HepG2 (cell line): ENCODE data around the gene FRRS1. TPM values are rescaled to one million over a fixed set of nuclear protein-coding genes. Genes with fewer than 3 reads are reported as not detected.

Source experiments
- ATAC-seq: fragments of 200-7000 bp; cut with Tn5 transposase; 3 replicates; pipeline ENCODE4 v1.9.1; 2020; ENCODE audit warnings: mild to moderate bottlenecking, moderate library complexity
- BruUV-seq: library from RNA; stranded (reverse); fragments of 400-500 nt; replicated peaks from 2 replicates; lab custom pipeline; 2021; lab: Mats Ljungman, UMichigan
- CTCF ChIA-PET: fragments of 300-600 bp; formaldehyde crosslinking; extraction: SDS; loops from one replicate; lab custom pipeline; 2021; ENCODE audit warnings: low total read pairs, inconsistent platforms, low intra/inter-chr PET ratio; lab: Yijun Ruan, JAX
- POLR2A ChIA-PET: fragments of 350-600 bp; sonication (Branson Sonifier 250); formaldehyde crosslinking; loops from one replicate; lab custom pipeline; 2020; ENCODE audit warnings: antibody characterized with exemption, inconsistent platforms; lab: Yijun Ruan, JAX
- DNase-seq: peaks from one replicate; pipeline ENCODE4 v3.0.0-alpha.2; 2015; ENCODE audit warnings: low spot score
- FAIRE-seq: peaks from 3 replicates; lab custom pipeline; 2011; peaks lifted over from hg19 to GRCh38; lab: Jason Lieb, UNC
- H2AFZ ChIP-seq: one replicate; pipeline ENCODE4 v1.6.1; 2011; ENCODE audit warnings: low read length, inconsistent platforms
- H3K27ac ChIP-seq: fragments of 300-600 bp; 3 replicates; pipeline ENCODE4 v1.8.0; 2011; ENCODE audit warnings: mixed run types, mild to moderate bottlenecking, mixed read lengths, low read length, inconsistent platforms; ENCODE audit not compliant: insufficient read depth; ENCODE audit errors: extremely low read length
- H3K27me3 ChIP-seq, 2 experiments: fragments of 200-600 bp in 1 of 2; 2 replicates in 1 of 2; 3 replicates in 1 of 2; pipeline versions ENCODE4 v1.6.0 to v1.8.0; 2011; ENCODE audit warnings: low read length in 2 of 2, mild to moderate bottlenecking in 2 of 2, moderate library complexity in 2 of 2, inconsistent platforms in 1 of 2; ENCODE audit not compliant: insufficient read depth in 2 of 2, control insufficient read depth in 1 of 2
- H3K36me3 ChIP-seq, 2 experiments: fragments of 200-600 bp in 1 of 2; replicated peaks in 1 of 2; 2 replicates in 1 of 2; 3 replicates in 1 of 2; pipeline versions ENCODE4 v1.5.1 to v1.8.0; 2011; ENCODE audit warnings: low read length in 2 of 2, inconsistent platforms in 1 of 2; ENCODE audit not compliant: insufficient read depth in 2 of 2, control insufficient read depth in 1 of 2
- H3K4me1 ChIP-seq: 2 replicates; pipeline ENCODE4 v1.5.1; 2012; ENCODE audit warnings: low read length, inconsistent platforms; ENCODE audit not compliant: insufficient read depth
- H3K4me2 ChIP-seq: 2 replicates; pipeline ENCODE4 v1.6.0; 2011; ENCODE audit warnings: low read depth, low read length, inconsistent platforms
- H3K4me3 ChIP-seq, 3 experiments: fragments of 200-600 bp in 1 of 3; sonication (generic), shearing (Covaris generic) in 1 of 3; replicated peaks in 1 of 3; 2 replicates each; pipeline ENCODE4 v1.5.1; 2011 to 2016; ENCODE audit warnings: low read length in 3 of 3, inconsistent platforms in 2 of 3, low read depth in 2 of 3, mild to moderate bottlenecking in 2 of 3, control low read depth in 1 of 3, mixed read lengths in 1 of 3; ENCODE audit not compliant: insufficient read depth in 1 of 3
- H3K79me2 ChIP-seq: one replicate; pipeline ENCODE4 v1.6.1; 2011; ENCODE audit warnings: low read length, inconsistent platforms; ENCODE audit not compliant: insufficient read depth
- H3K9ac ChIP-seq: 2 replicates; pipeline ENCODE4 v1.6.0; 2011; ENCODE audit warnings: mild to moderate bottlenecking, low read depth, low read length, inconsistent platforms; ENCODE audit not compliant: insufficient read depth
- H3K9me3 ChIP-seq: 2 replicates; pipeline ENCODE4 v1.5.1; 2012; ENCODE audit warnings: mild to moderate bottlenecking, low read length
- H4K20me1 ChIP-seq: 2 replicates; pipeline ENCODE4 v1.6.0; 2011; ENCODE audit warnings: inconsistent platforms, mild to moderate bottlenecking, low read length, moderate library complexity; ENCODE audit not compliant: insufficient read depth
- DPF2 ChIP-seq: sonication (generic); formaldehyde crosslinking; IDR thresholded peaks from 2 replicates; pipeline ENCODE4 v1.4.0; 2020; ENCODE audit warnings: mild to moderate bottlenecking, low read depth, missing genetic modification reagents, borderline replicate concordance
- ELF4 ChIP-seq: sonication (generic); formaldehyde crosslinking; IDR thresholded peaks from 2 replicates; pipeline ENCODE4 v1.5.0; 2020; ENCODE audit warnings: missing genetic modification reagents, mild to moderate bottlenecking, moderate library complexity, borderline replicate concordance
- MEIS2 ChIP-seq: sonication (generic); formaldehyde crosslinking; IDR thresholded peaks from 2 replicates; pipeline ENCODE4 v1.9.0; 2021; ENCODE audit warnings: mild to moderate bottlenecking, missing genetic modification reagents
- MYC ChIP-seq: sonication (generic); formaldehyde crosslinking; IDR thresholded peaks from 2 replicates; pipeline ENCODE4 v1.9.0; 2021; ENCODE audit warnings: missing genetic modification reagents, borderline replicate concordance
- RBM39 ChIP-seq: fragments of 200-400 bp; formaldehyde crosslinking; IDR thresholded peaks from one replicate; pipeline ENCODE4 v1.6.1; 2018; ENCODE audit warnings: antibody characterized with exemption, mild to moderate bottlenecking, low read depth, low read length; ENCODE audit not compliant: poor library complexity, severe bottlenecking
- RXRB ChIP-seq: IDR thresholded peaks from 2 replicates; pipeline ENCODE4 v1.6.1; 2016; ENCODE audit warnings: borderline replicate concordance, missing genetic modification reagents, missing compliant biosample characterization
- SMARCC2 ChIP-seq: fragments of 450-650 bp; IDR thresholded peaks from 2 replicates; pipeline ENCODE4 v1.6.1; 2017; ENCODE audit warnings: antibody characterized with exemption, mild to moderate bottlenecking
- TEAD3 ChIP-seq: optimal IDR thresholded peaks from 2 replicates; pipeline ENCODE3; 2016; ENCODE audit warnings: borderline replicate concordance
- ZNF12 ChIP-seq: sonication (generic); formaldehyde crosslinking; IDR thresholded peaks from 2 replicates; pipeline ENCODE4 v1.5.0; 2020; ENCODE audit warnings: missing genetic modification reagents
- ZNF326 ChIP-seq: sonication (generic); formaldehyde crosslinking; IDR thresholded peaks from 2 replicates; pipeline ENCODE4 v1.4.0; 2020; ENCODE audit warnings: missing genetic modification reagents, borderline replicate concordance
- ZNF33B ChIP-seq: sonication (generic); formaldehyde crosslinking; IDR thresholded peaks from 2 replicates; pipeline ENCODE4 v1.5.1; 2020; ENCODE audit warnings: mild to moderate bottlenecking, missing genetic modification reagents
- ZNF777 ChIP-seq: sonication (generic); formaldehyde crosslinking; IDR thresholded peaks from 2 replicates; pipeline ENCODE4 v1.4.0; 2020; ENCODE audit warnings: missing genetic modification reagents
- WGBS: methylation state at CpG from one replicate; pipeline ENCODE4 v1.1.6; 2017; ENCODE audit warnings: low lambda C conversion rate; 5-methylcytosine and 5-hydroxymethylcytosine counted together
- in situ Hi-C: cut with HindIII; loops from 2 replicates; pipeline ENCODE4 v1.10.0; 2017; ENCODE audit warnings: low pct_unique_long_range_greater_than_20kb; ENCODE audit not compliant: extremely low pct_ligation_motif_present
- intact Hi-C: fragments of 100-400 bp; cut with micrococcal nuclease; formaldehyde crosslinking; loops from one replicate; pipeline ENCODE4 v1.10.0; 2022; ENCODE audit not compliant: unreplicated experiment
- polyA plus RNA-seq, 8 experiments: library from polyadenylated mRNA; depleted of rRNA in 3 of 8; stranded (reverse) in 7 of 8; unstranded in 1 of 8; fragments of >200 nt; fragmentation: Illumina TruSeq in 4 of 8; extraction: Trizol in 4 of 8; gene quantifications; 2 replicates each; pipeline versions ENCODE4 v1.2.1 to v1.2.3, GENCODE V29; 2011 to 2016; ENCODE audit warnings: low read depth in 4 of 8, missing spikeins in 1 of 8, mixed read lengths in 1 of 8; ENCODE audit not compliant: insufficient read depth in 1 of 8
- total RNA-seq, 5 experiments: library from RNA; depleted of rRNA; stranded (reverse); fragments of >200 nt; fragmentation: Illumina TruSeq; extraction: Trizol; gene quantifications; 2 replicates each; pipeline ENCODE4 v1.2.3, GENCODE V29; 2016; ENCODE audit warnings: low read depth in 1 of 5
- TF ChIP-seq, protein P1 (sequence below): sonication (generic); formaldehyde crosslinking; IDR thresholded peaks from 2 replicates; pipeline ENCODE4 v1.9.0; 2021; ENCODE audit warnings: missing genetic modification reagents, borderline replicate concordance

FRRS1 gene
- total and polyA plus RNA-seq, 2 of the 13 experiments (the other 11 are each of a cell fraction or from before 2014, with no cell fraction given), result 22.6 to 23.4 TPM

DNA sequence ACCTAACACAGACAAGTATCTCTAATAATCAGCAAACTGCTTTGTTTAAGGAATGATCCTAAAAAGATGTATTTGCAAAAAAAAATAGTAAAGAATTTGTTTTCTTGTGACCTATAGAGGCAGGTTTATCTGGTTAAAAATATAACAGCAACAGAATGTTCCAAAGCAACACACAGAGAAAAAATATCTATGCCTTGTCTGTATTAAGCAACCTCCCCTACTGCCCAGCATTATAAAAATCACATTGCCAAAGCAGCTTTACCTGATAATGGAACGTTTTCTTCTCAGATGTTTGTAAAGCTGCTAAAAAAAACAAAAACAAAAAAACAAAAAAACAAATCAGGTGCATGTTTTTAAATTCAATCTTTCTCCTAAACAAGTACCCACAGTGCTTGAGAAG is 95.9 kb downstream of the FRRS1 start (continued):
- no peak for TF ChIP-seq SMARCC2
- TF ChIP-seq TEAD3 (CRISPR knock-in tag), result no peak
- TF ChIP-seq, protein P1, sequence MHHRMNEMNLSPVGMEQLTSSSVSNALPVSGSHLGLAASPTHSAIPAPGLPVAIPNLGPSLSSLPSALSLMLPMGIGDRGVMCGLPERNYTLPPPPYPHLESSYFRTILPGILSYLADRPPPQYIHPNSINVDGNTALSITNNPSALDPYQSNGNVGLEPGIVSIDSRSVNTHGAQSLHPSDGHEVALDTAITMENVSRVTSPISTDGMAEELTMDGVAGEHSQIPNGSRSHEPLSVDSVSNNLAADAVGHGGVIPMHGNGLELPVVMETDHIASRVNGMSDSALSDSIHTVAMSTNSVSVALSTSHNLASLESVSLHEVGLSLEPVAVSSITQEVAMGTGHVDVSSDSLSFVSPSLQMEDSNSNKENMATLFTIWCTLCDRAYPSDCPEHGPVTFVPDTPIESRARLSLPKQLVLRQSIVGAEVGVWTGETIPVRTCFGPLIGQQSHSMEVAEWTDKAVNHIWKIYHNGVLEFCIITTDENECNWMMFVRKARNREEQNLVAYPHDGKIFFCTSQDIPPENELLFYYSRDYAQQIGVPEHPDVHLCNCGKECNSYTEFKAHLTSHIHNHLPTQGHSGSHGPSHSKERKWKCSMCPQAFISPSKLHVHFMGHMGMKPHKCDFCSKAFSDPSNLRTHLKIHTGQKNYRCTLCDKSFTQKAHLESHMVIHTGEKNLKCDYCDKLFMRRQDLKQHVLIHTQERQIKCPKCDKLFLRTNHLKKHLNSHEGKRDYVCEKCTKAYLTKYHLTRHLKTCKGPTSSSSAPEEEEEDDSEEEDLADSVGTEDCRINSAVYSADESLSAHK (CRISPR knock-in tag), result no peak
- TF ChIP-seq ZNF33B, result no peak
- TF ChIP-seq ELF4 (CRISPR knock-in tag), result no peak
- TF ChIP-seq RXRB, result no peak
- no peak for TF ChIP-seq MEIS2 (CRISPR knock-in tag)

DNA sequence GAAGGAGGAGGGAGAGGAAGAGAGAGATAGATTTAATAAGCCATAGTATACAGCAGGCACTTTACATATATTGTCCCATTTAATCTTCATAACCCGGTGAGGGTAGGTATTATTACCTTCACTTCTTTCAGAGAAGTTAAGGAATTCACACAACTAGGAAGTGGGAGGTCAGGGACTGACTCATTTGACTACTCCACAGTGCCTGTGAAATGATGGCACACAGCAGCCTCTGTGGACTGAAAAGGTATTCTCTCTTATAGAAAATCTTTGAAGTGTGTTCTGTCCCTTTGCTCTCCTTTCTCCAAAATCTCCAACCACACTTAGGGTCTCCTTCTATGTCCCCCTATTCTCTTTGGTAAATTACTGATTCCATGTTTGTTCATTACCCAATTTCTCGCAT is 96.6 kb downstream of the FRRS1 start:
- Histone ChIP-seq H3K36me3 (peaks cover 17 to 65% of the 10 kb centered on the region in 2 experiments), H4K20me1 (no peaks in the 10 kb centered on the region), H3K79me2 (no peaks in the 10 kb centered on the region), H3K4me1 (0 out of 2 replicates have a peak, but pooled peaks cover 7% of the 10 kb centered on the region), H3K9ac (no peak overlapping the region), H3K4me2 (no peak overlapping the region), H2AFZ (no peak overlapping the region), H3K9me3 (no peaks in the 10 kb centered on the region), H3K4me3 (no peak overlapping the region)
- in situ Hi-C loops (no loop called here), intact Hi-C loops (no loop called here)
- no TSS peak for BruUV-seq
- FAIRE-seq, result no peak
- TF ChIP-seq MYC (CRISPR knock-in tag), result no peak
- TF ChIP-seq ZNF12 (CRISPR knock-in tag), result no peak
- no peak for TF ChIP-seq DPF2
- no peak for TF ChIP-seq ZNF777 (CRISPR knock-in tag)
- no peak for TF ChIP-seq RBM39
- no peak for TF ChIP-seq ZNF326 (CRISPR knock-in tag)
- TF ChIP-seq, all 625 proteins: peak for 0
- ChIA-PET POLR2A (no interaction called here), CTCF (no interaction called here)
- no peak for ATAC-seq
- Histone ChIP-seq H3K27ac (no peak overlapping the region), H3K27me3 (no peaks in the 10 kb centered on the region)
- WGBS, result 94% methylated on average over 2 of the region's 2 CpGs
- DNase-seq, result no peak
